Effector CD8-positive, alpha-beta T cell (primary cell): ENCODE data around the gene IRF9.
"Not testable (repeated sequence)": the region's sequence is repeated elsewhere in the genome, so short reads cannot be mapped to it uniquely, and the experiment has no call there.

ENCODE experiments used
- DNase-seq: peaks from one replicate; lab custom pipeline; 2025; lab: John Stamatoyannopoulos, UW

The IRF9 gene

GRCh38 chr14:24195186-24196070 is 34.4 kb downstream of the IRF9 start, which contains the start of gene TM9SF1:
TM9SF1 (minus strand) TSS chr14:24195441; CDS start chr14:24195019, 422 bp downstream.
- DNase-seq: peak; percentile 75

- no peak for DNase-seq
Measured at GRCh38 chr14:24196071-24197055, 35.3 kb downstream of the IRF9 start.

GRCh38 chr14:24197056-24197450 is 36.0 kb downstream of the IRF9 start:
- DNase-seq: no peak

- DNase-seq: no peak
Measured at GRCh38 chr14:24198814-24199524, 37.9 kb downstream of the IRF9 start.

- DNase-seq: not testable (repeated sequence)
Measured at GRCh38 chr14:24202538-24202937, 41.5 kb downstream of the IRF9 start.

- DNase-seq: not testable (repeated sequence)
Measured at GRCh38 chr14:24203249-24203886, 42.3 kb downstream of the IRF9 start.

- no peak for DNase-seq
Measured at GRCh38 chr14:24204163-24205146, 43.4 kb downstream of the IRF9 start.

GRCh38 chr14:24206260-24207103 is 45.4 kb downstream of the IRF9 start:
- no peak for DNase-seq

- DNase-seq: no peak
Measured at GRCh38 chr14:24207104-24207551, 46.1 kb downstream of the IRF9 start.

- DNase-seq: no peak
Measured at GRCh38 chr14:24207625-24208024, 46.6 kb downstream of the IRF9 start.

- no peak for DNase-seq
Measured at GRCh38 chr14:24211311-24211710, 50.2 kb downstream of the IRF9 start.

- peak; percentile 91 for DNase-seq
Measured at GRCh38 chr14:24212924-24213865, 52.1 kb downstream of the IRF9 start, which contains the start of gene CHMP4A. CHMP4A (minus strand) TSS chr14:24213488; CDS start chr14:24213439, 49 bp downstream.

GRCh38 chr14:24213866-24214662 is 53.0 kb downstream of the IRF9 start:
- DNase-seq: no peak

- DNase-seq: peak; percentile 74
Measured at GRCh38 chr14:24215495-24216344, 54.7 kb downstream of the IRF9 start, which contains the start of gene MDP1. MDP1 (minus strand) TSS chr14:24216066; CDS start chr14:24215955, 111 bp downstream.
